ENCODE data around the gene METAP2.

GRCh38 chr12:95495433-95495832, 21.5 kb downstream of the METAP2 start:
- TF ChIP-seq EZH2 (IDR thresholded peaks at IDR 0.05; ENCODE audit: borderline replicate concordance, low read length) (no peak), CTCF (IDR thresholded peaks at IDR 0.05; ENCODE audit: low read length) (no peak)
